Right lobe of liver (tissue), 4 donors: Measurements from ENCODE around the gene AKAP4.

Experiments used
- CTCF ChIP-seq, 4 donors: fragments of 200-600 bp in 3 of 4; fragments of 450-650 bp in 1 of 4; IDR thresholded peaks; one replicate each; pipeline versions ENCODE4 v1.5.1 to v1.8.0; 2016 to 2022; ENCODE audit warnings: antibody characterized with exemption in 4 of 4, mild to moderate bottlenecking in 2 of 4
- POLR2A ChIP-seq: fragments of 450-650 bp; IDR thresholded peaks from one replicate; pipeline ENCODE4 v1.6.1; 2017; ENCODE audit warnings: antibody characterized with exemption, mild to moderate bottlenecking
- donor health status: DM: no; HTN: no; CAD: no.
- donor health status: DM: no; HTN: no; CAD: no.
- donor health status: DM: no; HTN: yes; CAD: no.

- TF ChIP-seq CTCF (IDR thresholded peaks at IDR 0.05) (no peak), POLR2A (no peak)
Observed at GRCh38 chrX:50158593-50158992, 42.2 kb downstream of the AKAP4 start.
